PC-3 (cell line): ENCODE measurements around the gene DDX10. TPM values are rescaled to one million over a fixed set of nuclear protein-coding genes. Genes with fewer than 3 reads are reported as not detected.

Source experiments
- ATAC-seq: fragments of 200-7000 bp; cut with Tn5 transposase; 2 replicates; pipeline ENCODE4 v1.9.1; 2020; ENCODE audit warnings: mild to moderate bottlenecking, moderate library complexity
- BruUV-seq: library from RNA; stranded (reverse); fragments of 400-500 nt; replicated peaks from 2 replicates; lab custom pipeline; 2021; lab: Mats Ljungman, UMichigan
- CTCF ChIA-PET: fragments of 300-600 bp; sonication (Branson Sonifier 250); formaldehyde crosslinking; loops from one replicate; lab custom pipeline; 2022; ENCODE audit warnings: antibody characterized with exemption; lab: Charles Lee
- POLR2A ChIA-PET: fragments of 300-600 bp; sonication (Branson Sonifier 250); formaldehyde crosslinking; loops from one replicate; lab custom pipeline; 2022; ENCODE audit warnings: antibody characterized with exemption; ENCODE audit not compliant: unreplicated experiment; lab: Charles Lee
- DNase-seq: peaks from one replicate; pipeline ENCODE4 v3.0.0-alpha.2; 2015
- H2AFZ ChIP-seq: fragments of 300-600 bp; sonication (generic); 2 replicates; pipeline ENCODE4 v1.6.0; 2016; ENCODE audit warnings: antibody characterized with exemption, low read length
- H3F3A ChIP-seq: fragments of 300-600 bp; sonication (generic); one replicate; pipeline ENCODE4 v1.6.0; 2017; ENCODE audit warnings: antibody characterized with exemption, low read length, control low read depth, mild to moderate bottlenecking; ENCODE audit not compliant: unreplicated experiment
- H3K27ac ChIP-seq: fragments of 300-600 bp; sonication (generic); 2 replicates; pipeline ENCODE4 v1.5.1; 2016; ENCODE audit warnings: mild to moderate bottlenecking, low read length
- H3K27me3 ChIP-seq: fragments of 300-600 bp; sonication (generic); 2 replicates; pipeline ENCODE4 v1.6.1; 2016; ENCODE audit warnings: low read length, mixed read lengths
- H3K36me3 ChIP-seq: fragments of 300-600 bp; sonication (generic); 2 replicates; pipeline ENCODE4 v1.6.1; 2016; ENCODE audit warnings: low read depth, mixed run types, low read length, mixed read lengths
- H3K4me1 ChIP-seq: fragments of 300-600 bp; sonication (generic); 2 replicates; pipeline ENCODE4 v1.5.1; 2016; ENCODE audit warnings: low read length; ENCODE audit not compliant: insufficient read depth
- H3K4me2 ChIP-seq: fragments of 300-600 bp; sonication (generic); 2 replicates; pipeline ENCODE4 v1.6.0; 2016; ENCODE audit warnings: low read length
- H3K4me3 ChIP-seq: fragments of 300-600 bp; sonication (generic); 2 replicates; pipeline ENCODE4 v1.5.1; 2016; ENCODE audit warnings: mild to moderate bottlenecking, low read length, mixed read lengths
- H3K79me2 ChIP-seq: fragments of 300-600 bp; sonication (generic); 2 replicates; pipeline ENCODE4 v1.6.1; 2017; ENCODE audit warnings: low read length, mixed read lengths
- H3K9ac ChIP-seq: fragments of 300-600 bp; sonication (generic); 2 replicates; pipeline ENCODE4 v1.6.0; 2016; ENCODE audit warnings: mild to moderate bottlenecking, low read length
- H3K9me2 ChIP-seq: fragments of 300-600 bp; sonication (generic); replicated peaks from 2 replicates; pipeline ENCODE4 v1.6.1; 2016; ENCODE audit warnings: mixed run types, low read length, mixed read lengths
- H3K9me3 ChIP-seq: fragments of 300-600 bp; sonication (generic); 2 replicates; pipeline ENCODE4 v1.6.1; 2016; ENCODE audit warnings: low read length, mixed read lengths
- H4K20me1 ChIP-seq: fragments of 300-600 bp; sonication (generic); 2 replicates; pipeline ENCODE4 v1.6.1; 2016; ENCODE audit warnings: low read length, mixed read lengths
- CTCF ChIP-seq: fragments of 300-600 bp; sonication (generic); conservative IDR thresholded peaks from 2 replicates; pipeline ENCODE4 v1.5.1; 2017; ENCODE audit warnings: antibody characterized with exemption, low read depth, mild to moderate bottlenecking, low read length
- EZH2 ChIP-seq: fragments of 300-600 bp; sonication (generic); IDR thresholded peaks from one replicate; pipeline ENCODE4 v1.6.1; 2017; ENCODE audit warnings: antibody characterized with exemption, mild to moderate bottlenecking, low read length; ENCODE audit not compliant: unreplicated experiment
- EZH2phosphoT487 ChIP-seq: fragments of 300-600 bp; sonication (generic); IDR thresholded peaks from 2 replicates; pipeline ENCODE4 v1.6.1; 2018; ENCODE audit warnings: mild to moderate bottlenecking, antibody characterized with exemption, low read length, borderline replicate concordance
- intact Hi-C: fragments of 100-400 bp; cut with micrococcal nuclease; formaldehyde crosslinking; loops from 2 replicates; pipeline ENCODE4 v1.9.0; 2023
- total RNA-seq: library from RNA; depleted of rRNA; stranded (reverse); fragments of >200 nt; gene quantifications from 2 replicates; pipeline ENCODE4 v1.2.3, GENCODE V29; 2014

The DDX10 gene
- total RNA-seq, 1 experiment from 2014 or later, result 55.2 TPM

DNA sequence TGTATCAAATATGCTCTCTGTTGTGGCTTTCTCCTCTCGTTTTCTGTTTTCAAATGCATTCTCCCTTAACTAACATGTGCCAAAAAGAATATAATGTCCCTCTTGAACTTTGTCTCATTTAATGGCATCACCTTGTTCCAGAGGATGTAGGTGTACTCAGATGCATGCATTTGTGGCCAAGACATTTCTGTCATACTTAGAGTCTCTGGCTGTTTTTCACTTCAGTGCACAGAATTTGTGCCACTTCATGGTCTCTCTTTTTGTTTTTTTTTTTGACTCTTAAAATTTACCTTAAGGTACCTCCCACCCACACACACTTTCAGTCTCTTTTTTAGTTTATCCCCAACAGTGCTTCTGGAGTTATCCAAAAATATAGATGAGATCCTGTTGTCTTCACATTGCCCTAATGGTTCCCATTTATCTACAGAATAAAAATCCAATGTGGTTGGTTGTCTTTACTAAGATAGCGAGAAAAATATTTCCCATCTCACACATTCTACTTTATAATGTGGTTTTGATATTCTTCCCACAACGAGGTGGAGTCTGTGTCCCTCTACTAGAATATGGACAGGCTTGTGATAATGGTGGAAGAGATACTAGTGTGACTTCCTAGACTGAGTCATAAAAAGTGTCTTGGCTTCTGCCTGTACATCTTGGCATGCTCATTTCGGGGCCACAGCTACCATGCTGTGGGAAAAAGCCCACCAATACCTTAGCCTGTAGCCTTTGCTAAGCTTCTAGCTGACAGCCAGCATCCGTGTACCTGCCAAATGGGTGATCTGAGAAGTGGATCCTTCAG lies 125.8 kb downstream of the DDX10 start:
- Histone ChIP-seq H3K4me1 (peaks cover 11% of the 10 kb centered on the region; the same call in 1 of the 2 replicates), H3K9me2 (no peaks in the 10 kb centered on the region), H3K27me3 (no peaks in the 10 kb centered on the region), H3F3A (no peaks in the 10 kb centered on the region), H3K4me2 (no peak overlapping the region), H3K9me3 (no peaks in the 10 kb centered on the region), H3K36me3 (no peaks in the 10 kb centered on the region), H3K4me3 (no peak overlapping the region), H3K79me2 (peaks cover 45% of the 10 kb centered on the region), H3K9ac (no peak overlapping the region), H2AFZ (no peak overlapping the region), H4K20me1 (peaks cover 22% of the 10 kb centered on the region; the same call in 1 of the 2 replicates), H3K27ac (no peak overlapping the region)
- intact Hi-C loops, result no loop called here
- DNase-seq (no peak), ATAC-seq (no peak)
- POLR2A ChIA-PET, result no interaction called here
- CTCF ChIA-PET, result no interaction called here
- TF ChIP-seq CTCF, result no peak
- no peak for TF ChIP-seq EZH2phosphoT487
- TF ChIP-seq EZH2, result no peak
- BruUV-seq, result no TSS peak

- peaks cover 14% of the 10 kb centered on the region; the same call in 1 of the 2 replicates for H4K20me1 ChIP-seq
- no peak overlapping the region for H3K4me2 ChIP-seq
- no peak overlapping the region for H3K9ac ChIP-seq
- ATAC-seq (no peak), DNase-seq (no peak)
- no TSS peak for BruUV-seq
- H3K27me3 ChIP-seq, result no peaks in the 10 kb centered on the region
- intact Hi-C loops, result no loop called here
- H3K79me2 ChIP-seq, result peaks cover 32% of the 10 kb centered on the region
- no peak for TF ChIP-seq EZH2phosphoT487
- TF ChIP-seq CTCF, result no peak
- no peak for TF ChIP-seq EZH2
- POLR2A ChIA-PET, result no interaction called here
- no peak overlapping the region for H3K27ac ChIP-seq
- no peak overlapping the region for H2AFZ ChIP-seq
- H3K9me3 ChIP-seq, result no peaks in the 10 kb centered on the region
- CTCF ChIA-PET, result no interaction called here
- H3K9me2 ChIP-seq, result no peaks in the 10 kb centered on the region
- H3K36me3 ChIP-seq, result no peaks in the 10 kb centered on the region
- H3K4me3 ChIP-seq, result no peak overlapping the region
- H3K4me1 ChIP-seq, result no peaks in the 10 kb centered on the region
- no peaks in the 10 kb centered on the region for H3F3A ChIP-seq
Observed at GRCh38 chr11:108793138-108793537, 128.3 kb downstream of the DDX10 start.

GRCh38 chr11:108793611-108794010 lies 128.7 kb downstream of the DDX10 start:
- TF ChIP-seq EZH2, result no peak
- no peak for TF ChIP-seq EZH2phosphoT487
- no peak for TF ChIP-seq CTCF
- BruUV-seq, result no TSS peak
- ATAC-seq (no peak), DNase-seq (no peak)
- H3K9me3 ChIP-seq, result no peaks in the 10 kb centered on the region
- H2AFZ ChIP-seq, result no peak overlapping the region
- no peaks in the 10 kb centered on the region for H3K27me3 ChIP-seq
- H3K79me2 ChIP-seq, result peaks cover 31% of the 10 kb centered on the region
- no peak overlapping the region for H3K4me2 ChIP-seq
- intact Hi-C loops, result no loop called here
- ChIA-PET POLR2A (no interaction called here), CTCF (no interaction called here)
- no peaks in the 10 kb centered on the region for H3K9me2 ChIP-seq
- no peak overlapping the region for H3K4me3 ChIP-seq
- no peak overlapping the region for H3K27ac ChIP-seq
- H4K20me1 ChIP-seq, result peaks cover 11% of the 10 kb centered on the region; the same call in 1 of the 2 replicates
- H3K9ac ChIP-seq, result no peak overlapping the region
- H3F3A ChIP-seq, result no peaks in the 10 kb centered on the region
- no peaks in the 10 kb centered on the region for H3K36me3 ChIP-seq
- no peaks in the 10 kb centered on the region for H3K4me1 ChIP-seq
